Measurements from ENCODE around the gene PLEKHN1.
"Not testable (repeated sequence)": the region's sequence is repeated elsewhere in the genome, so short reads cannot be mapped to it uniquely, and the experiment has no call there.

Gene PLEKHN1

GRCh38 chr1:975365-975764 is 9.1 kb downstream of the PLEKHN1 start:
- DNase-seq = no peak

GRCh38 chr1:975896-976683 is 9.8 kb downstream of the PLEKHN1 start:
- peak; percentile 70 for DNase-seq

- DNase-seq = not testable (repeated sequence)
These were observed 10.5 kb downstream of the PLEKHN1 start for GRCh38 chr1:976791-977190.

- DNase-seq = no peak
These were observed 12.0 kb downstream of the PLEKHN1 start for GRCh38 chr1:978069-978834.

GRCh38 chr1:978835-979743 is 12.8 kb downstream of the PLEKHN1 start:
- no peak for DNase-seq

GRCh38 chr1:979744-980072 is 13.4 kb downstream of the PLEKHN1 start:
- no peak for DNase-seq

GRCh38 chr1:980137-980571 is 13.9 kb downstream of the PLEKHN1 start:
- DNase-seq = no peak

- DNase-seq = no peak
These were observed 14.5 kb downstream of the PLEKHN1 start for GRCh38 chr1:980602-981395.

GRCh38 chr1:981491-981954 is 15.2 kb downstream of the PLEKHN1 start:
- no peak for DNase-seq

GRCh38 chr1:981955-982558 is 15.8 kb downstream of the PLEKHN1 start, which contains the start of gene PERM1:
TSS of gene PERM1 (minus strand) at chr1:982093. CDS start at chr1:981029, 1,064 bp downstream.
- no peak for DNase-seq

- no peak for DNase-seq
These were observed 16.6 kb downstream of the PLEKHN1 start for GRCh38 chr1:982765-983436.

- DNase-seq = no peak
These were observed 17.7 kb downstream of the PLEKHN1 start for GRCh38 chr1:983798-984475.

- no peak for DNase-seq
These were observed 18.2 kb downstream of the PLEKHN1 start for GRCh38 chr1:984476-984814.

GRCh38 chr1:985126-985525 is 18.8 kb downstream of the PLEKHN1 start:
- no peak for DNase-seq

GRCh38 chr1:988061-988460 is 21.8 kb downstream of the PLEKHN1 start:
- not testable (repeated sequence) for DNase-seq

- not testable (repeated sequence) for DNase-seq
These were observed 25.0 kb downstream of the PLEKHN1 start for GRCh38 chr1:991275-991674.

- no peak for DNase-seq
These were observed 25.6 kb downstream of the PLEKHN1 start for GRCh38 chr1:991895-992294.

GRCh38 chr1:992362-992761 is 26.1 kb downstream of the PLEKHN1 start:
- DNase-seq = no peak

- DNase-seq = no peak
These were observed 27.2 kb downstream of the PLEKHN1 start for GRCh38 chr1:993379-993995.

- DNase-seq = not testable (repeated sequence)
These were observed 28.3 kb downstream of the PLEKHN1 start for GRCh38 chr1:994546-994945.

All from inflammatory macrophage treated with lipopolysaccharide for 4 hours (primary cell).